Ovary (tissue), 3 donors: ENCODE results near the gene OR8I2.

ENCODE experiments used
- EP300 ChIP-seq: sonication (generic); formaldehyde crosslinking; IDR thresholded peaks from one replicate; pipeline ENCODE4 v1.6.1; 2017; ENCODE audit warnings: antibody characterized with exemption
- TF ChIP-seq, protein P1 (sequence below), 3 donors: fragments of 450-650 bp in 2 of 3; fragments of 200-600 bp in 1 of 3; IDR thresholded peaks; one replicate each; pipeline versions ENCODE4 v1.5.1 to v1.8.0; 2016 to 2022; ENCODE audit warnings: antibody characterized with exemption in 3 of 3, mild to moderate bottlenecking in 1 of 3
- donor health status: DM: no; HTN: no; CAD: no.

DNA sequence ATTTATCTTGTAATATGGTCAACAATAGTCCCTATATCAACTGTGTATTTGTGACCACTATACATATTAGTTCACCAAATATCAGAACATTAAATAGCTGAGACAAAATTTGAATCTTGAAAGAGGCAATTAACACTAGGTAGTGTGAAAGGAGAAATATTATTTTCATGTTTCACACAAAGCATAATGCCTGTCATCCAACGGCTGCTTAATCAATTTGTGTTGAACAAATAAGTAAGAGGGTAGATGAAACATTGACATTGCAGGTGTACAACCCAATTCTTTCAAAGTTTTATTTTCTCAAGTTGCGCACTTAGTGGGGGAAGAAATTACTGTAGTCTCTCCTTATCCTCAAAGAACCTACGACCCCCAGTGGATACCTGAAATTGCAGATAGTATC is 3.4 kb upstream of the OR8I2 start:
- TF ChIP-seq, protein P1, sequence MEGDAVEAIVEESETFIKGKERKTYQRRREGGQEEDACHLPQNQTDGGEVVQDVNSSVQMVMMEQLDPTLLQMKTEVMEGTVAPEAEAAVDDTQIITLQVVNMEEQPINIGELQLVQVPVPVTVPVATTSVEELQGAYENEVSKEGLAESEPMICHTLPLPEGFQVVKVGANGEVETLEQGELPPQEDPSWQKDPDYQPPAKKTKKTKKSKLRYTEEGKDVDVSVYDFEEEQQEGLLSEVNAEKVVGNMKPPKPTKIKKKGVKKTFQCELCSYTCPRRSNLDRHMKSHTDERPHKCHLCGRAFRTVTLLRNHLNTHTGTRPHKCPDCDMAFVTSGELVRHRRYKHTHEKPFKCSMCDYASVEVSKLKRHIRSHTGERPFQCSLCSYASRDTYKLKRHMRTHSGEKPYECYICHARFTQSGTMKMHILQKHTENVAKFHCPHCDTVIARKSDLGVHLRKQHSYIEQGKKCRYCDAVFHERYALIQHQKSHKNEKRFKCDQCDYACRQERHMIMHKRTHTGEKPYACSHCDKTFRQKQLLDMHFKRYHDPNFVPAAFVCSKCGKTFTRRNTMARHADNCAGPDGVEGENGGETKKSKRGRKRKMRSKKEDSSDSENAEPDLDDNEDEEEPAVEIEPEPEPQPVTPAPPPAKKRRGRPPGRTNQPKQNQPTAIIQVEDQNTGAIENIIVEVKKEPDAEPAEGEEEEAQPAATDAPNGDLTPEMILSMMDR (IDR thresholded peaks at IDR 0.05): no peak
- TF ChIP-seq EP300: no peak
